ENCODE results near the gene KRTAP5-7.
"Not testable (repeated sequence)": the region's sequence is repeated elsewhere in the genome, so short reads cannot be mapped to it uniquely, and the experiment has no call there.

Gene KRTAP5-7

GRCh38 chr11:71535825-71536224 is 8.8 kb downstream of the KRTAP5-7 start:
- no peak for DNase-seq

GRCh38 chr11:71537537-71537936 is 10.5 kb downstream of the KRTAP5-7 start:
- no peak for DNase-seq

GRCh38 chr11:71537977-71538665 is 11.1 kb downstream of the KRTAP5-7 start, which contains the start of gene KRTAP5-8:
Gene KRTAP5-8 (plus strand): TSS chr11:71538025. CDS start chr11:71538056, 31 bp downstream.
- DNase-seq = not testable (repeated sequence)

GRCh38 chr11:71538666-71538990 is 11.6 kb downstream of the KRTAP5-7 start:
- DNase-seq = no peak

GRCh38 chr11:71539017-71539416 is 11.9 kb downstream of the KRTAP5-7 start:
- DNase-seq = no peak

- not testable (repeated sequence) for DNase-seq
Measured at GRCh38 chr11:71539971-71540370, 12.9 kb downstream of the KRTAP5-7 start.

- peak; percentile 19 to 20 for DNase-seq
Measured at GRCh38 chr11:71540521-71541304, 13.6 kb downstream of the KRTAP5-7 start.

GRCh38 chr11:71542382-71542781 is 15.3 kb downstream of the KRTAP5-7 start:
- no peak for DNase-seq

- peak; percentile 21 for DNase-seq
Measured at GRCh38 chr11:71542879-71543777, 16.1 kb downstream of the KRTAP5-7 start.

GRCh38 chr11:71543866-71544265 is 16.8 kb downstream of the KRTAP5-7 start:
- peak in 1 of 2 experiments; percentile 19 for DNase-seq

GRCh38 chr11:71544525-71545214 is 17.6 kb downstream of the KRTAP5-7 start:
- DNase-seq = no peak

GRCh38 chr11:71545405-71545966 is 18.4 kb downstream of the KRTAP5-7 start:
- no peak for DNase-seq

GRCh38 chr11:71548120-71548519 is 21.1 kb downstream of the KRTAP5-7 start, which contains the start of gene KRTAP5-9:
Gene KRTAP5-9 (plus strand): TSS chr11:71548420. CDS start chr11:71548658, 238 bp downstream.
- no peak for DNase-seq

GRCh38 chr11:71548716-71549151 is 21.7 kb downstream of the KRTAP5-7 start:
- no peak for DNase-seq

- DNase-seq = no peak
Measured at GRCh38 chr11:71551711-71552110, 24.6 kb downstream of the KRTAP5-7 start.

- no peak for DNase-seq
Measured at GRCh38 chr11:71554996-71555395, 27.9 kb downstream of the KRTAP5-7 start.

GRCh38 chr11:71555508-71555907 is 28.4 kb downstream of the KRTAP5-7 start:
- no peak for DNase-seq

GRCh38 chr11:71556018-71556417 is 29.0 kb downstream of the KRTAP5-7 start:
- DNase-seq = no peak

GRCh38 chr11:71557257-71557656 is 30.2 kb downstream of the KRTAP5-7 start:
- DNase-seq = no peak

GRCh38 chr11:71558996-71559395 is 31.9 kb downstream of the KRTAP5-7 start:
- DNase-seq = no peak

GRCh38 chr11:71562120-71562519 is 35.1 kb downstream of the KRTAP5-7 start:
- no peak for DNase-seq

- peak; percentile 35 to 40 for DNase-seq
Measured at GRCh38 chr11:71563406-71563805, 36.3 kb downstream of the KRTAP5-7 start.
